ENCODE data around the gene ETV5. TPM values are rescaled to one million over a fixed set of nuclear protein-coding genes. Genes with fewer than 3 reads are reported as not detected.
A peak's percentile ranks its signal among the peaks of the same experiment; 100 is the strongest.

Gene ETV5
- total RNA-seq, 4 donors from 2014 or later = 6.6 to 12.4 (median 9.5) TPM

GRCh38 chr3:186099178-186099577 lies 9.7 kb downstream of the ETV5 start:
- H3K4me1 ChIP-seq = peaks cover 20 to 30% (median 26%) of the 10 kb centered on the region in 4 donors
- H3K9me3 ChIP-seq = no peaks in the 10 kb centered on the region
- no peak overlapping the region for H3K4me3 ChIP-seq
- TF ChIP-seq CTCF (IDR thresholded peaks at IDR 0.05) (no peak), POLR2AphosphoS5 (IDR thresholded peaks at IDR 0.05) (no peak), POLR2A (IDR thresholded peaks at IDR 0.05; ENCODE audit: low read depth) (no peak), EP300 (IDR thresholded peaks at IDR 0.05) (no peak)
- no peaks in the 10 kb centered on the region for H3K36me3 ChIP-seq
- no peak for DNase-seq (ENCODE audit: extremely low spot score)
- H3K27me3 ChIP-seq = no peaks in the 10 kb centered on the region
- H3K27ac ChIP-seq (replicated peaks in 1 of 4) = no peak overlapping the region
- 71% methylated on average over 5 of the region's 5 CpGs for WGBS
- intact Hi-C loops (cut with DNase I) = no loop called here

- H3K27ac ChIP-seq (replicated peaks in 1 of 4) = no peak overlapping the region
Measured at GRCh38 chr3:186098740-186099139, 10.1 kb downstream of the ETV5 start.

GRCh38 chr3:186097663-186098451 lies 11.0 kb downstream of the ETV5 start:
- peak overlapping the region; percentile 37 to 48 (median 42) for H3K4me3 ChIP-seq
- intact Hi-C loops (cut with DNase I) = no loop called here
- WGBS = 4% methylated on average over 16 of the region's 16 CpGs
- H3K36me3 ChIP-seq = no peaks in the 10 kb centered on the region
- TF ChIP-seq POLR2AphosphoS5 (IDR thresholded peaks at IDR 0.05) (peak in 1 of 2 donors; percentile 30), EP300 (IDR thresholded peaks at IDR 0.05) (no peak)
- H3K27ac ChIP-seq (replicated peaks in 1 of 4) = no peak overlapping the region
- no peaks in the 10 kb centered on the region for H3K9me3 ChIP-seq
- H3K27me3 ChIP-seq = no peaks in the 10 kb centered on the region
- DNase-seq (ENCODE audit: extremely low spot score) = no peak
- peaks cover 20 to 26% (median 24%) of the 10 kb centered on the region in 4 donors for H3K4me1 ChIP-seq

More at GRCh38 chr3:186098740-186099139, 10.1 kb downstream of the ETV5 start:
- Histone ChIP-seq H3K4me1 (peaks cover 20 to 28% (median 26%) of the 10 kb centered on the region in 4 donors), H3K4me3 (no peak overlapping the region), H3K9me3 (no peaks in the 10 kb centered on the region), H3K27me3 (no peaks in the 10 kb centered on the region), H3K36me3 (no peaks in the 10 kb centered on the region)
- WGBS = 80% methylated on average over 3 of the region's 3 CpGs
- intact Hi-C loops (cut with DNase I) = no loop called here
- DNase-seq (ENCODE audit: extremely low spot score) = no peak
- TF ChIP-seq POLR2A (IDR thresholded peaks at IDR 0.05; ENCODE audit: low read depth) (no peak), CTCF (IDR thresholded peaks at IDR 0.05) (no peak), POLR2AphosphoS5 (IDR thresholded peaks at IDR 0.05) (no peak), EP300 (IDR thresholded peaks at IDR 0.05) (no peak)

GRCh38 chr3:186097317-186097662 lies 11.6 kb downstream of the ETV5 start:
- Histone ChIP-seq H3K4me1 (peaks cover 20 to 26% (median 23%) of the 10 kb centered on the region in 4 donors), H3K36me3 (no peaks in the 10 kb centered on the region), H3K27ac (replicated peaks in 1 of 4) (no peak overlapping the region), H3K9me3 (no peaks in the 10 kb centered on the region), H3K27me3 (no peaks in the 10 kb centered on the region), H3K4me3 (peak overlapping the region; percentile 37 to 48 (median 42))
- intact Hi-C loops (cut with DNase I) = no loop called here
- DNase-seq (ENCODE audit: extremely low spot score) = no peak
- TF ChIP-seq POLR2A (IDR thresholded peaks at IDR 0.05; ENCODE audit: low read depth) = no peak
- TF ChIP-seq CTCF (IDR thresholded peaks at IDR 0.05) = no peak
- TF ChIP-seq POLR2AphosphoS5 (IDR thresholded peaks at IDR 0.05) = no peak
- no peak for TF ChIP-seq EP300 (IDR thresholded peaks at IDR 0.05)
- 52% methylated on average over 4 of the region's 4 CpGs for WGBS

- Histone ChIP-seq H3K4me1 (peaks cover 20 to 26% (median 23%) of the 10 kb centered on the region in 4 donors), H3K9me3 (no peaks in the 10 kb centered on the region), H3K27ac (replicated peaks in 1 of 4) (peak overlapping the region in 1 of 4 donors; percentile 13), H3K36me3 (no peaks in the 10 kb centered on the region), H3K4me3 (no peak overlapping the region), H3K27me3 (no peaks in the 10 kb centered on the region)
- WGBS = 91% methylated on average over 2 of the region's 2 CpGs
- TF ChIP-seq EP300 (IDR thresholded peaks at IDR 0.05) (no peak), CTCF (IDR thresholded peaks at IDR 0.05) (no peak), POLR2AphosphoS5 (IDR thresholded peaks at IDR 0.05) (no peak), POLR2A (IDR thresholded peaks at IDR 0.05; ENCODE audit: low read depth) (no peak)
- no peak for DNase-seq (ENCODE audit: extremely low spot score)
- intact Hi-C loops (cut with DNase I) = no loop called here
Measured at GRCh38 chr3:186096290-186096689, 12.6 kb downstream of the ETV5 start.
